ENCODE data around the gene AMACR. TPM values are rescaled to one million over a fixed set of nuclear protein-coding genes. Genes with fewer than 3 reads are reported as not detected.

Gene AMACR
- total and polyA plus RNA-seq, 10 of the 15 experiments (the other 5 are each of a cell fraction or from before 2014, with no cell fraction given) = 2.6 to 20.4 (median 10.4) TPM

DNA sequence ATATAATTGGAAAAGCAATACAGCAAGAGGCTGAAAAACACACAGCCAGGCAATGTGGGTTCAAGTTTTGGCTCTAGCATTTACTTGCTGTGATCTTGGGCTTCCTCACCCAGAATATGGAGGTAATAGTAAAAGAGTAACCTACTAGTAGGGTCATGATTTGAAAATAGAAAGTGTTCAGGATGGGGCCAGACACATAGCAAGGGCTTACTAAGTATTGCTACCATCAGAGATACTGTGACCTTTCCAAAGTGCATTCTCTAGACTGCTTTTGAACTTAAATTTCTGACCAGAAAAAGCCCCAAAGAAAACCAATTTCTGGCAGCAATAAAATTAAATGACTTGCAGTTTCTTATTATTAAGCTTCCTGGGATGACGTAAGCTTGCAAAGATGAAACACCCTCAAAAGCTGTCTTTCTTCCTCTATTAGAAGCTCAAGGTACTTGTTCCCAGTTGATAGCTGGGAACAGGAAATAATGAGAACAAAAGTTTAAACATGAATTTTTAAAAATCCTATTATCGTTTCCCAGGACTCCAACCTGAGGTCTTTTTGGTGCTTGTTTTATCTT is 43.6 kb downstream of the AMACR start:
- H3K4me1 ChIP-seq (ENCODE audit: control insufficient read depth, insufficient read depth, low read length) = no peaks in the 10 kb centered on the region
- no peaks in the 10 kb centered on the region for H3K79me2 ChIP-seq (ENCODE audit: control insufficient read depth, insufficient read depth, low read length)
- no peak for TF ChIP-seq BCL11A (IDR thresholded peaks at IDR 0.05; ENCODE audit: low read depth, low read length)
- no peak for TF ChIP-seq NFXL1 (IDR thresholded peaks at IDR 0.05; ENCODE audit: borderline replicate concordance)
- TF ChIP-seq JUNB (IDR thresholded peaks at IDR 0.05) = peak; percentile 12; the same call in 1 of the 2 replicates
- TF ChIP-seq HDAC2 (IDR thresholded peaks at IDR 0.05) = no peak
- TF ChIP-seq ZNF217 (IDR thresholded peaks at IDR 0.05) = no peak
- TF ChIP-seq, protein P1, sequence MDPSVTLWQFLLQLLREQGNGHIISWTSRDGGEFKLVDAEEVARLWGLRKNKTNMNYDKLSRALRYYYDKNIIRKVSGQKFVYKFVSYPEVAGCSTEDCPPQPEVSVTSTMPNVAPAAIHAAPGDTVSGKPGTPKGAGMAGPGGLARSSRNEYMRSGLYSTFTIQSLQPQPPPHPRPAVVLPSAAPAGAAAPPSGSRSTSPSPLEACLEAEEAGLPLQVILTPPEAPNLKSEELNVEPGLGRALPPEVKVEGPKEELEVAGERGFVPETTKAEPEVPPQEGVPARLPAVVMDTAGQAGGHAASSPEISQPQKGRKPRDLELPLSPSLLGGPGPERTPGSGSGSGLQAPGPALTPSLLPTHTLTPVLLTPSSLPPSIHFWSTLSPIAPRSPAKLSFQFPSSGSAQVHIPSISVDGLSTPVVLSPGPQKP (IDR thresholded peaks at IDR 0.05; ENCODE audit: low read depth, low read length) = no peak
- no peak for TF ChIP-seq POLR2A (IDR thresholded peaks at IDR 0.05; ENCODE audit: low read depth, low read length)
- no peak for TF ChIP-seq BHLHE40 (IDR thresholded peaks at IDR 0.05; ENCODE audit: borderline replicate concordance in 1 of 2, low read depth in 2 of 2, low read length in 1 of 2)
- TF ChIP-seq NFIC (IDR thresholded peaks at IDR 0.05; ENCODE audit: low read depth, low read length) = 0 out of 2 replicates have a peak, but pooled peaks have one; percentile 16
- no peak for TF ChIP-seq SMARCA5 (IDR thresholded peaks at IDR 0.05)
- TF ChIP-seq SIX5 (IDR thresholded peaks at IDR 0.05; ENCODE audit: low read depth, low read length, severe bottlenecking) = no peak
- H3K36me3 ChIP-seq (ENCODE audit: control insufficient read depth in 2 of 2, insufficient read depth in 2 of 2, low read length in 1 of 2) = no peaks in the 10 kb centered on the region
- ATAC-seq (no peak; the same call in 2 of the 3 replicates), FAIRE-seq (no peak), DNase-seq (ENCODE audit: low read depth, low spot score) (no peak)
- no peak overlapping the region for H3K27ac ChIP-seq (ENCODE audit: control insufficient read depth, insufficient read depth)
- in situ Hi-C loops (cut with MboI) (no loop called here), intact Hi-C loops (cut with micrococcal nuclease; ENCODE audit: unreplicated experiment) (no loop called here)
- no peak overlapping the region; the same call in 1 of the 2 replicates for H2AFZ ChIP-seq (ENCODE audit: control insufficient read depth, low read depth, low read length)
- no peak overlapping the region for H3K4me2 ChIP-seq (ENCODE audit: control insufficient read depth, insufficient read depth)
- no peaks in the 10 kb centered on the region for H4K20me1 ChIP-seq (ENCODE audit: control insufficient read depth, insufficient read depth)
- BruUV-seq (replicated peaks) = no TSS peak
- no peaks in the 10 kb centered on the region for H3K9me3 ChIP-seq (replicated peaks; ENCODE audit: control insufficient read depth, insufficient read depth, low read length)
- ChIA-PET POLR2A (no interaction called here), RAD21 (ENCODE audit: unreplicated experiment) (interaction anchor here (1.0 kb wide), 1 partner anchor 29 kb away, joined by 3 read pairs; no protein-coding TSS in a partner anchor), CTCF (interaction anchor here (1.7 to 2.4 kb wide), 2 partner anchors 30 to 377 kb away, joined by 4 to 5 read pairs; no protein-coding TSS in a partner anchor), SMC1A (ENCODE audit: uncharacterized antibody, unreplicated experiment) (interaction anchor here (1.5 to 1.7 kb wide), 2 partner anchors 33 to 529 kb away, joined by 3 to 4 read pairs; no protein-coding TSS in a partner anchor)
- H3K4me3 ChIP-seq = no peak overlapping the region
- no peaks in the 10 kb centered on the region for H3K27me3 ChIP-seq (replicated peaks in 1 of 2; ENCODE audit: control insufficient read depth in 2 of 2, insufficient read depth in 2 of 2, low read length in 1 of 2)
- WGBS (ENCODE audit: insufficient coverage, insufficient replicate concordance, low lambda C conversion rate, missing lambda C conversion rate) = 20% methylated on average over 2 of the region's 2 CpGs
- H3K9ac ChIP-seq (ENCODE audit: control insufficient read depth, insufficient read depth, low read length) = no peak overlapping the region

Measured in GM12878 (cell line).